K562 (cell line): ENCODE data around the gene ADCY5. TPM values are rescaled to one million over a fixed set of nuclear protein-coding genes. Genes with fewer than 3 reads are reported as not detected.

Experiments used
- ATAC-seq: fragments of 200-7000 bp; cut with Tn5 transposase; 3 replicates; pipeline ENCODE4 v1.9.1; 2020; ENCODE audit warnings: moderate library complexity
- BruUV-seq: library from RNA; stranded (reverse); fragments of 400-500 nt; replicated peaks from 2 replicates; lab custom pipeline; 2021; lab: Mats Ljungman, UMichigan
- CTCF ChIA-PET: fragments of 300-600 bp; formaldehyde crosslinking; extraction: SDS; loops from one replicate; lab custom pipeline; 2021; ENCODE audit warnings: low intra/inter-chr PET ratio; lab: Yijun Ruan, JAX
- POLR2A ChIA-PET: fragments of 300-600, 350-650 bp; sonication (Branson Sonifier 250); formaldehyde crosslinking; extraction: SDS; loops from one replicate; lab custom pipeline; 2021; ENCODE audit warnings: antibody characterized with exemption, inconsistent platforms; lab: Yijun Ruan, JAX
- DNase-seq, 4 experiments: peaks; one replicate each; pipeline versions ENCODE4 v3.0.0 to v3.0.0-alpha.2; 2011 to 2018; ENCODE audit warnings: low spot score in 3 of 4, mixed read lengths in 3 of 4; ENCODE audit errors: extremely low read depth in 1 of 4
- FAIRE-seq: peaks from 2 replicates; lab custom pipeline; 2011; peaks lifted over from hg19 to GRCh38; lab: Jason Lieb, UNC
- H2AFZ ChIP-seq: 2 replicates; pipeline ENCODE4 v1.6.0; 2011; ENCODE audit warnings: low read depth, low read length, control low read depth, inconsistent platforms
- H3K27ac ChIP-seq: fragments of 200-600 bp; 3 replicates; pipeline ENCODE4 v1.8.0; 2011; ENCODE audit warnings: low read depth, mild to moderate bottlenecking, control low read depth, inconsistent platforms, low read length, moderate library complexity, mixed read lengths; ENCODE audit errors: extremely low read depth
- H3K27me3 ChIP-seq, 2 experiments: fragments of 300-600 bp in 1 of 2; 2 replicates in 1 of 2; 3 replicates in 1 of 2; pipeline versions ENCODE4 v1.6.0 to v1.8.0; 2011; ENCODE audit warnings: inconsistent platforms in 2 of 2, low read length in 2 of 2, mild to moderate bottlenecking in 1 of 2, mixed read lengths in 1 of 2, moderate library complexity in 1 of 2; ENCODE audit not compliant: control insufficient read depth in 2 of 2, insufficient read depth in 2 of 2
- H3K36me3 ChIP-seq: fragments of 300-600 bp; 3 replicates; pipeline ENCODE4 v1.8.0; 2011; ENCODE audit warnings: mild to moderate bottlenecking, low read length, inconsistent platforms; ENCODE audit not compliant: control insufficient read depth, insufficient read depth
- H3K4me1 ChIP-seq, 2 experiments: fragments of 200-600 bp in 1 of 2; replicated peaks in 1 of 2; 2 replicates in 1 of 2; 3 replicates in 1 of 2; pipeline versions ENCODE4 v1.5.1 to v1.8.0; 2011; ENCODE audit warnings: inconsistent platforms in 2 of 2, low read length in 2 of 2, mild to moderate bottlenecking in 1 of 2, mixed read lengths in 1 of 2, moderate library complexity in 1 of 2; ENCODE audit not compliant: control insufficient read depth in 2 of 2, insufficient read depth in 2 of 2
- H3K4me2 ChIP-seq: 2 replicates; pipeline ENCODE4 v1.6.1; 2011; ENCODE audit warnings: low read length, control low read depth, inconsistent platforms, mixed read lengths; ENCODE audit not compliant: insufficient read depth
- H3K4me3 ChIP-seq: fragments of 200-600 bp; sonication (generic), shearing (Covaris generic); 2 replicates; pipeline ENCODE4 v1.5.1; 2016; ENCODE audit warnings: control low read depth, inconsistent platforms
- H3K79me2 ChIP-seq: fragments of 200-600 bp; 3 replicates; pipeline ENCODE4 v1.8.0; 2011; ENCODE audit warnings: low read length, inconsistent platforms; ENCODE audit not compliant: control insufficient read depth, insufficient read depth
- H3K9ac ChIP-seq, 2 experiments: 2 replicates each; pipeline versions ENCODE4 v1.6.0 to v1.6.1; 2011; ENCODE audit warnings: low read depth in 2 of 2, low read length in 2 of 2, control low read depth in 1 of 2, inconsistent platforms in 1 of 2, mild to moderate bottlenecking in 1 of 2, mixed read lengths in 1 of 2; ENCODE audit not compliant: insufficient read depth in 1 of 2
- H3K9me1 ChIP-seq: one replicate; pipeline ENCODE4 v1.6.0; 2011; ENCODE audit warnings: inconsistent platforms, mild to moderate bottlenecking, low read length, moderate library complexity; ENCODE audit not compliant: control insufficient read depth, insufficient read depth
- H3K9me3 ChIP-seq: replicated peaks from 2 replicates; pipeline ENCODE4 v1.5.1; 2011; ENCODE audit warnings: low read depth, low read length, inconsistent platforms; ENCODE audit not compliant: control insufficient read depth, insufficient read depth
- H4K20me1 ChIP-seq: replicated peaks from 2 replicates; pipeline ENCODE4 v1.6.1; 2011; ENCODE audit warnings: low read length, inconsistent platforms, mixed read lengths; ENCODE audit not compliant: control insufficient read depth, insufficient read depth
- ARNT ChIP-seq, 2 experiments: fragments of 450-650 bp; IDR thresholded peaks; 2 replicates each; pipeline ENCODE4 v1.6.1; 2016; ENCODE audit warnings: mild to moderate bottlenecking in 1 of 2
- ATF1 ChIP-seq, 2 experiments: fragments of 450-650 bp in 1 of 2; IDR thresholded peaks; 2 replicates each; pipeline ENCODE4 v1.6.1; 2016; ENCODE audit warnings: missing compliant biosample characterization in 1 of 2, missing genetic modification characterization in 1 of 2
- BRD9 ChIP-seq: fragments of 450-650 bp; IDR thresholded peaks from 2 replicates; pipeline ENCODE4 v1.6.1; 2018; ENCODE audit warnings: low read depth; ENCODE audit not compliant: partially characterized antibody
- EP400 ChIP-seq: fragments of 450-650 bp; IDR thresholded peaks from 2 replicates; pipeline ENCODE4 v1.6.1; 2017; ENCODE audit warnings: antibody characterized with exemption, mild to moderate bottlenecking, moderate library complexity
- KAT2B ChIP-seq: IDR thresholded peaks from one replicate; pipeline ENCODE4 v1.6.1; 2012; ENCODE audit warnings: low read depth, mild to moderate bottlenecking, control low read depth, inconsistent platforms, low read length, moderate library complexity
- POLR2AphosphoS2 ChIP-seq: IDR thresholded peaks from 2 replicates; pipeline ENCODE4 v1.6.1; 2012; ENCODE audit warnings: low read length, improper control_type of control experiment
- POLR2AphosphoS5 ChIP-seq: IDR thresholded peaks from 2 replicates; pipeline ENCODE4 v1.6.1; 2011; ENCODE audit warnings: mild to moderate bottlenecking, low read depth, low read length, moderate library complexity; ENCODE audit not compliant: control insufficient read depth, insufficient read depth
- SAP30 ChIP-seq: fragments of 200-600 bp; sonication (generic); IDR thresholded peaks from 2 replicates; pipeline ENCODE4 v1.6.1; 2012; ENCODE audit warnings: borderline replicate concordance, low read depth, mild to moderate bottlenecking, moderate library complexity, low read length, control low read depth, inconsistent platforms; ENCODE audit not compliant: insufficient read depth, poor library complexity, severe bottlenecking
- ZNF146 ChIP-seq: IDR thresholded peaks from one replicate; pipeline ENCODE4 v1.6.1; 2018; ENCODE audit warnings: missing compliant biosample characterization; ENCODE audit not compliant: unreplicated experiment
- ZNF184 ChIP-seq: sonication (generic); formaldehyde crosslinking; IDR thresholded peaks from 2 replicates; pipeline ENCODE4 v1.5.0; 2020; ENCODE audit warnings: missing genetic modification reagents
- WGBS: fragments of 100-300 bp; shearing (Covaris generic); methylation state at CpG from one replicate; pipeline ENCODE4 v1.1.6; 2016; ENCODE audit warnings: low coverage, mixed read lengths; ENCODE audit not compliant: insufficient coverage; ENCODE audit errors: missing lambda C conversion rate; 5-methylcytosine and 5-hydroxymethylcytosine counted together
- in situ Hi-C: fragments of 300-500 bp; cut with MboI; formaldehyde crosslinking; loops from 4 replicates; pipeline ENCODE4 v1.15.0; 2018; ENCODE audit warnings: inconsistent platforms, mixed read lengths
- intact Hi-C: fragments of 100-400 bp; cut with micrococcal nuclease; formaldehyde crosslinking; loops from 2 replicates; pipeline ENCODE4 v1.14.2; 2022
- polyA plus RNA-seq, 8 experiments: library from polyadenylated mRNA; depleted of rRNA in 4 of 8; stranded (reverse) in 5 of 8; unstranded in 3 of 8; fragments of >200 nt; fragmentation: Nextera tagmentation in 2 of 8; fragmentation: Illumina TruSeq in 1 of 8; extraction: Ambion mirVana in 2 of 8; extraction: Trizol in 1 of 8; gene quantifications; 2 replicates each; pipeline versions ENCODE4 v1.2.1 to v1.2.3, GENCODE V29; 2011 to 2014; ENCODE audit warnings: inconsistent platforms in 1 of 8, missing spikeins in 1 of 8
- total RNA-seq, 7 experiments: library from RNA; depleted of rRNA in 6 of 7; stranded (reverse); fragments of >200 nt in 6 of 7; fragmentation: Illumina TruSeq in 2 of 7; extraction: Trizol in 2 of 7; gene quantifications; 2 replicates each; pipeline versions ENCODE4 v1.2.1 to v1.2.3, GENCODE V29; 2011 to 2021; ENCODE audit warnings: low replicate concordance in 1 of 7
- TF ChIP-seq, protein P1 (sequence below): fragments of 250-450 bp; sonication (Bioruptor Pico); IDR thresholded peaks from 2 replicates; pipeline ENCODE4 v1.5.0; 2020; ENCODE audit warnings: mild to moderate bottlenecking, borderline replicate concordance
- TF ChIP-seq, protein P2 (sequence below), 2 experiments: fragments of 450-650 bp; conservative IDR thresholded peaks; 2 replicates each; pipeline ENCODE4 v1.6.1; 2017; ENCODE audit warnings: mild to moderate bottlenecking in 2 of 2, moderate library complexity in 2 of 2

ADCY5 gene
- total and polyA plus RNA-seq, 9 of the 15 experiments (the other 6 are each of a cell fraction or from before 2014, with no cell fraction given): under 0.01 TPM; not detected in 8

- Histone ChIP-seq H3K9ac (no peak overlapping the region), H2AFZ (no peak overlapping the region), H3K4me1 (no peaks in the 10 kb centered on the region), H3K9me3 (no peaks in the 10 kb centered on the region), H3K36me3 (no peaks in the 10 kb centered on the region), H3K4me2 (no peak overlapping the region), H3K4me3 (no peak overlapping the region), H3K79me2 (no peaks in the 10 kb centered on the region), H3K9me1 (no peaks in the 10 kb centered on the region), H4K20me1 (no peaks in the 10 kb centered on the region), H3K27ac (no peak overlapping the region), H3K27me3 (peaks cover 0 to 27% of the 10 kb centered on the region in 2 experiments; a peak in 4 of 5 replicates)
- ChIA-PET POLR2A (no interaction called here), CTCF (no interaction called here)
- DNase-seq: no peak
- WGBS: 0% methylated on average over 3 of the region's 5 CpGs
- no peak for FAIRE-seq
- in situ Hi-C loops: no loop called here
- no peak for ATAC-seq
- TF ChIP-seq, protein P1, sequence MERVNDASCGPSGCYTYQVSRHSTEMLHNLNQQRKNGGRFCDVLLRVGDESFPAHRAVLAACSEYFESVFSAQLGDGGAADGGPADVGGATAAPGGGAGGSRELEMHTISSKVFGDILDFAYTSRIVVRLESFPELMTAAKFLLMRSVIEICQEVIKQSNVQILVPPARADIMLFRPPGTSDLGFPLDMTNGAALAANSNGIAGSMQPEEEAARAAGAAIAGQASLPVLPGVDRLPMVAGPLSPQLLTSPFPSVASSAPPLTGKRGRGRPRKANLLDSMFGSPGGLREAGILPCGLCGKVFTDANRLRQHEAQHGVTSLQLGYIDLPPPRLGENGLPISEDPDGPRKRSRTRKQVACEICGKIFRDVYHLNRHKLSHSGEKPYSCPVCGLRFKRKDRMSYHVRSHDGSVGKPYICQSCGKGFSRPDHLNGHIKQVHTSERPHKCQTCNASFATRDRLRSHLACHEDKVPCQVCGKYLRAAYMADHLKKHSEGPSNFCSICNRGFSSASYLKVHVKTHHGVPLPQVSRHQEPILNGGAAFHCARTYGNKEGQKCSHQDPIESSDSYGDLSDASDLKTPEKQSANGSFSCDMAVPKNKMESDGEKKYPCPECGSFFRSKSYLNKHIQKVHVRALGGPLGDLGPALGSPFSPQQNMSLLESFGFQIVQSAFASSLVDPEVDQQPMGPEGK (CRISPR knock-in tag): no peak
- TF ChIP-seq ZNF146 (CRISPR knock-in tag): no peak
- TF ChIP-seq ATF1 (CRISPR knock-in tag; IDR thresholded peaks at IDR 0.05): no peak
- no peak for TF ChIP-seq ATF1 (tag; IDR thresholded peaks at IDR 0.05)
- no peak for TF ChIP-seq ZNF184 (CRISPR knock-in tag)
- TF ChIP-seq POLR2AphosphoS2: no peak
- no peak for TF ChIP-seq KAT2B
- TF ChIP-seq POLR2AphosphoS5: no peak
- no peak for TF ChIP-seq ARNT (IDR thresholded peaks at IDR 0.05)
- TF ChIP-seq, protein P2, sequence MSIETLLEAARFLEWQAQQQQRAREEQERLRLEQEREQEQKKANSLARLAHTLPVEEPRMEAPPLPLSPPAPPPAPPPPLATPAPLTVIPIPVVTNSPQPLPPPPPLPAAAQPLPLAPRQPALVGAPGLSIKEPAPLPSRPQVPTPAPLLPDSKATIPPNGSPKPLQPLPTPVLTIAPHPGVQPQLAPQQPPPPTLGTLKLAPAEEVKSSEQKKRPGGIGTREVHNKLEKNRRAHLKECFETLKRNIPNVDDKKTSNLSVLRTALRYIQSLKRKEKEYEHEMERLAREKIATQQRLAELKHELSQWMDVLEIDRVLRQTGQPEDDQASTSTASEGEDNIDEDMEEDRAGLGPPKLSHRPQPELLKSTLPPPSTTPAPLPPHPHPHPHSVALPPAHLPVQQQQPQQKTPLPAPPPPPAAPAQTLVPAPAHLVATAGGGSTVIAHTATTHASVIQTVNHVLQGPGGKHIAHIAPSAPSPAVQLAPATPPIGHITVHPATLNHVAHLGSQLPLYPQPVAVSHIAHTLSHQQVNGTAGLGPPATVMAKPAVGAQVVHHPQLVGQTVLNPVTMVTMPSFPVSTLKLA (conservative IDR thresholded peaks at IDR 0.05): no peak
- TF ChIP-seq SAP30: no peak
- TF ChIP-seq EP400: no peak
- TF ChIP-seq BRD9: no peak
- BruUV-seq: no TSS peak
- intact Hi-C loops: no loop called here
Observed at GRCh38 chr3:123392368-123392767, 56.5 kb downstream of the ADCY5 start.
